GM23248 (cell line): ENCODE results near the gene ELF3. TPM values are rescaled to one million over a fixed set of nuclear protein-coding genes. Genes with fewer than 3 reads are reported as not detected.

Experiments
- DNase-seq: peaks from one replicate; pipeline ENCODE4 v3.0.0-alpha.2; 2015
- H2AFZ ChIP-seq: fragments of 200-600 bp; sonication (generic); 2 replicates; pipeline ENCODE4 v1.6.1; 2016; ENCODE audit warnings: antibody characterized with exemption
- H3F3A ChIP-seq: fragments of 200-600 bp; sonication (generic); 2 replicates; pipeline ENCODE4 v1.6.1; 2016; ENCODE audit warnings: mild to moderate bottlenecking, antibody characterized with exemption, mixed run types; ENCODE audit not compliant: insufficient read depth
- H3K27ac ChIP-seq: fragments of 200-600 bp; sonication (generic); 2 replicates; pipeline ENCODE4 v1.5.1; 2016; ENCODE audit warnings: mild to moderate bottlenecking
- H3K27me3 ChIP-seq: fragments of 200-600 bp; sonication (generic); replicated peaks from 2 replicates; pipeline ENCODE4 v1.6.1; 2016; ENCODE audit warnings: mild to moderate bottlenecking; ENCODE audit not compliant: insufficient read depth
- H3K36me3 ChIP-seq: fragments of 200-600 bp; sonication (generic); 2 replicates; pipeline ENCODE4 v1.6.1; 2016; ENCODE audit warnings: low read depth, mild to moderate bottlenecking
- H3K4me1 ChIP-seq: fragments of 200-600 bp; sonication (generic); 2 replicates; pipeline ENCODE4 v1.6.1; 2016; ENCODE audit warnings: mild to moderate bottlenecking; ENCODE audit not compliant: insufficient read depth
- H3K4me2 ChIP-seq: fragments of 200-600 bp; sonication (generic); one replicate; pipeline ENCODE4 v1.6.1; 2016; ENCODE audit warnings: mild to moderate bottlenecking; ENCODE audit not compliant: unreplicated experiment
- H3K4me3 ChIP-seq: fragments of 200-600 bp; sonication (generic); 2 replicates; pipeline ENCODE4 v1.5.1; 2016; ENCODE audit warnings: mild to moderate bottlenecking
- H3K79me2 ChIP-seq: fragments of 200-600 bp; sonication (generic); 2 replicates; pipeline ENCODE4 v1.6.1; 2016; ENCODE audit warnings: mild to moderate bottlenecking; ENCODE audit not compliant: insufficient read depth
- H3K9ac ChIP-seq: fragments of 200-600 bp; sonication (generic); 2 replicates; pipeline ENCODE4 v1.6.1; 2016; ENCODE audit warnings: mild to moderate bottlenecking
- H3K9me2 ChIP-seq: fragments of 200-600 bp; sonication (generic); 2 replicates; pipeline ENCODE4 v1.6.1; 2016; ENCODE audit warnings: mixed run types, mild to moderate bottlenecking, moderate library complexity; ENCODE audit not compliant: insufficient read depth
- H3K9me3 ChIP-seq: fragments of 200-600 bp; sonication (generic); one replicate; pipeline ENCODE4 v1.6.1; 2017; ENCODE audit warnings: low read depth
- H4K20me1 ChIP-seq: fragments of 200-600 bp; sonication (generic); 2 replicates; pipeline ENCODE4 v1.6.0; 2016; ENCODE audit not compliant: insufficient read depth
- EZH2 ChIP-seq: fragments of 200-600 bp; sonication (generic); IDR thresholded peaks from 2 replicates; pipeline ENCODE4 v1.6.1; 2018; ENCODE audit warnings: antibody characterized with exemption, mild to moderate bottlenecking; ENCODE audit not compliant: insufficient read depth, poor library complexity, severe bottlenecking
- EZH2phosphoT487 ChIP-seq: fragments of 200-600 bp; sonication (generic); IDR thresholded peaks from 2 replicates; pipeline ENCODE4 v1.6.1; 2018; ENCODE audit warnings: antibody characterized with exemption, moderate library complexity, mild to moderate bottlenecking, low read depth; ENCODE audit not compliant: insufficient read depth
- WGBS, 2 experiments: methylation state at CpG; one replicate each; pipeline ENCODE4 v1.1.6; 2015 to 2017; ENCODE audit warnings: low lambda C conversion rate in 2 of 2, low coverage in 1 of 2; ENCODE audit errors: missing lambda C conversion rate in 2 of 2; 5-methylcytosine and 5-hydroxymethylcytosine counted together
- in situ Hi-C: fragments of 300-500 bp; cut with MboI; formaldehyde crosslinking; loops from 2 replicates; pipeline ENCODE4 v1.15.0; 2020
- polyA plus RNA-seq: library from polyadenylated mRNA; unstranded; fragments of >200 nt; fragmentation: Nextera tagmentation; extraction: Ambion mirVana; gene quantifications from 2 replicates; pipeline ENCODE4 v1.2.1, GENCODE V29; 2016
- total RNA-seq: library from RNA; depleted of rRNA; stranded (reverse); fragments of >200 nt; shearing (Covaris generic); gene quantifications from 2 replicates; pipeline ENCODE4 v1.2.3, GENCODE V29; 2014

Gene ELF3
- total and polyA plus RNA-seq, 2 experiments from 2014 or later = not detected

DNA sequence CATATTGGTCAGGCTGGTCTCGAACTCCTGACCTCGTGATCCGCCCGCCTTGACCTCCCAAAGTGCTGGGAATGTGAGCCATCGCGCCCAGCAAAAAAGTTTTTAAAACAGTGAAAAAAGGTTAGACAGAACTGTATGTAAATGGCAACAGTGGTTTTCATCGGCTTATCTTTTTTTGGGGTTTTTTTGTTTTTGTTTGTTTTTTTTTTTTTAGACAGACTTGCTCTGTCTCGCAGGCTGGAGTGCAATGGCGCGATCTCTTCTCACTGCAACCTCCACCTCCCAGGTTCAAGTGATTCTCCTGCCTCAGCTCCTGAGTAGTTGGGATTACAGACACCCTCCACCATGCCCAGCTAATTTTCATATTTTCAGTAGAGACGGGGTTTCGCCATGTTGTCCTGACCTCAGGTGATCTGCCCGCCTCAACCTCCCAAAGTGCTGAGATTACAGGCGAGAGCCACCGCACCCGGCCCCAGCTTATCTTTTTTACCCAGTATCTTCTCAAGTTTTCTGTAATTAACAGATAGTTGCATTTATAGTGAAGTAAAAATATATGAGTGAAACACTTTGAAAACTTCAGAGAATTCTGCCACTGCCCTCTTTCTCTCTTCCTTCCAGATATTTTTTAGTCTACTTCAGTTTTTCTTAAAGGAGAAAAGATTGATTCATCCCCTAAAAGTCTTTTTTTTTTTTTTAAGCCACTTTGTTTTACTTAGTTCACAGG, 42.0 kb upstream of the ELF3 start:
- no peaks in the 10 kb centered on the region for H3K27me3 ChIP-seq

DNA sequence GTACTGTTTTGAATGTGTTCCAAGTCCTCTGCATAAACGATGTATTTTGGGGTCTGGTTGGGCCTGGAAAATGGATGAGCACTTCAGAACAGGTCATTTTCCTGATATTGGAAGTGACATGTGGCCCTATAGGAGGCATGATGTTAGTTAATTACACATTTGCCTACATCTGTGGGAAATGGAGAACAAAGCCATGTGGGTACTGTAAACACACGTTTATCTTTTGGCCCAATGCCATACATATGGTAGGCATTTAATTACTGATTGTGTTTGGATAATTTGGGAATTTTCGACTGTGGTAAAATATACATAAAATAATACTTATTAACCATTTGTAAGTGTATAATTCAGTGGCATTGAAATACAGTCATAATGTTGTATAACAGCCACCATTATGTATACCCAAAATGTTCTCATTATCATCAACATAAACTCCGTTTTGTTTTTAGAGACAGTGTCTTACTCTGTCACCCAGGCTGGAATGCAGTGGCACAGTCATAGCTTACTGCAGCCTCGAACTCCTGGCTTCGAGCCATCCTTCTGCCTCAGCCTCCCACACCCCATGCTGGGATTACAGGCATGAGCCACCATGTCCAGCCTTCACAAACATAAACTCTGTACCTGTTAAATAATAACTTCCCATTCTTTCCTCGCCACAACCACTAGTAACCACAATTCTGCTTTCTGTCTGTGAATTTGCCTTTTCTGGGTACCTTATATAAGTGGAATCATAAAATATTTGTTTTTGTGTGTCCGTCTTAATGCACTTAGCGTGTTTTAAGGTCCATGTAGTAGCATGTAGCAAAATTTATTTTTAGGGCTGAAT, 39.8 kb upstream of the ELF3 start:
- Histone ChIP-seq H3K4me1 (no peaks in the 10 kb centered on the region), H3K9me2 (no peaks in the 10 kb centered on the region), H3K79me2 (peaks cover 22% of the 10 kb centered on the region), H4K20me1 (no peaks in the 10 kb centered on the region), H3K9me3 (no peaks in the 10 kb centered on the region), H3K4me3 (no peak overlapping the region), H3K4me2 (no peak overlapping the region), H2AFZ (no peak overlapping the region), H3K9ac (no peak overlapping the region), H3K36me3 (peaks cover 39% of the 10 kb centered on the region), H3K27me3 (no peaks in the 10 kb centered on the region), H3F3A (peaks cover 47% of the 10 kb centered on the region), H3K27ac (peak overlapping the region; percentile 8; the same call in 1 of the 2 replicates)
- TF ChIP-seq EZH2phosphoT487 = no peak
- peak; percentile 78 for DNase-seq
- in situ Hi-C loops = no loop called here
- WGBS, 2 experiments = 47 to 49% methylated on average over 9 of the region's 9 CpGs

More for the DNA sequence above, 42.0 kb upstream of the ELF3 start:
- Histone ChIP-seq H3K27ac (no peak overlapping the region), H3F3A (peaks cover 62% of the 10 kb centered on the region), H4K20me1 (no peaks in the 10 kb centered on the region), H3K9ac (no peak overlapping the region), H3K36me3 (peaks cover 56% of the 10 kb centered on the region), H3K9me3 (no peaks in the 10 kb centered on the region), H3K9me2 (no peaks in the 10 kb centered on the region), H3K4me2 (no peak overlapping the region), H3K4me3 (no peak overlapping the region), H3K4me1 (peaks cover 5% of the 10 kb centered on the region; the same call in 1 of the 2 replicates), H3K79me2 (peaks cover 32% of the 10 kb centered on the region), H2AFZ (no peak overlapping the region)
- no peak for TF ChIP-seq EZH2phosphoT487
- TF ChIP-seq EZH2 = no peak
- 94 to 96% methylated on average over 16 of the region's 16 CpGs for WGBS, 2 experiments
- in situ Hi-C loops = no loop called here
- no peak for DNase-seq

DNA sequence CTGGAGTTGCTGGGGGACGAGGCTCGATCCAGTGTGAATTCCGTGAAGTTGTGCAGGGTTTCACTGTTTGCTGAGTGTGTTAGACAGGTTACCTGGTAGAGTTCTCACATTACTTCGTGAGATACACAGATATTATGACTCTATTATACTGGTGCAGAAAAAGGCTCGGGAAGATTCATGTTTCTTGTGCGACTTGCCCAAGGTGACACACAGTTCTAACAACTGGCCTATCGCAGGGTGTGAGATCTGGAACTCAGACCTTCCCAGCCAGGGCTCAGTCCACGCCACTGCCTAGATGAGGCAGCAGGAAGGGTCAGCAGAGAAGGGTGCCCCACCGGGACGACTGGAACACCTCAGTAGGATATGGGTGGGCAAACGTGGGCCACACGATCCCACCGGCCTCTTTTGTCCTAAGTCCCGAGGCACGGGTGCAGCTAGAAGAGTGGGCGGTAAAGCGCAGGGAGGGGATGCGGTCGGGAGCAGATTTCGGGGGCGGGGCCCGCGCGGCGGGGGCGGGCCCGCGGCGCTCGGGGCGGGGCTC, 28.2 kb upstream of the ELF3 start:
- Histone ChIP-seq H3K4me2 (peak overlapping the region; percentile 99), H3K9me3 (no peaks in the 10 kb centered on the region), H4K20me1 (no peaks in the 10 kb centered on the region), H3K9me2 (no peaks in the 10 kb centered on the region), H3K27me3 (no peaks in the 10 kb centered on the region), H3K36me3 (no peaks in the 10 kb centered on the region), H3K4me3 (peak overlapping the region; percentile 100), H3K27ac (0 out of 2 replicates have a peak overlapping the region, but pooled peaks have one; percentile 79), H3K9ac (peak overlapping the region; percentile 93), H3F3A (peaks cover 16% of the 10 kb centered on the region; the same call in 1 of the 2 replicates), H2AFZ (peak overlapping the region; percentile 95), H3K79me2 (peaks cover 38% of the 10 kb centered on the region), H3K4me1 (peaks cover 10% of the 10 kb centered on the region; the same call in 1 of the 2 replicates)
- no peak for DNase-seq
- 8 to 9% methylated on average over 24 to 31 of the region's 31 CpGs for WGBS, 2 experiments
- no peak for TF ChIP-seq EZH2
- no peak for TF ChIP-seq EZH2phosphoT487
- in situ Hi-C loops = no loop called here

DNA sequence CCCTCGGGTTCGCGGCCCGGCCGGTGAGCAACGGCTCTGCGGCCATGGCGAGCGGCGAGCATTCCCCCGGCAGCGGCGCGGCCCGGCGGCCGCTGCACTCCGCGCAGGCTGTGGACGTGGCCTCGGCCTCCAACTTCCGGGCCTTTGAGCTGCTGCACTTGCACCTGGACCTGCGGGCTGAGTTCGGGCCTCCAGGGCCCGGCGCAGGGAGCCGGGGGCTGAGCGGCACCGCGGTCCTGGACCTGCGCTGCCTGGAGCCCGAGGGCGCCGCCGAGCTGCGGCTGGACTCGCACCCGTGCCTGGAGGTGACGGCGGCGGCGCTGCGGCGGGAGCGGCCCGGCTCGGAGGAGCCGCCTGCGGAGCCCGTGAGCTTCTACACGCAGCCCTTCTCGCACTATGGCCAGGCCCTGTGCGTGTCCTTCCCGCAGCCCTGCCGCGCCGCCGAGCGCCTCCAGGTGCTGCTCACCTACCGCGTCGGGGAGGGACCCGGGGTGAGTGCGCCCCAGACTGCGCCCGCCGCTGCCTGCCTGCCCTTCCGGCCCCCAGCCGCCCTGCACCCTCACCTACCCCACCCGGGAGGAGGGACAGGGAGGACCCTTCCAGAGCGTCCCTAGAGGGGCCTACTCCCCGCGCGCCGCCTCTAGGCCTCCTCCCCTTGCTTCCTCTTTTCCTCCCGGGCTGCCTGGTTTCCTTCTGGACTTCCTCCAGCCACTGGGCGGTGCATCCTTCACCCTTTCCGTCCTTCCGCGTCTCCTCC, 27.6 kb upstream of the ELF3 start, which contains the start of gene RNPEP:
TSS of gene RNPEP (plus strand) at position 26 of the 757 bp plus-strand sequence. CDS start at position 45, 19 bp downstream.
- Histone ChIP-seq H3K9me2 (no peaks in the 10 kb centered on the region), H3K4me2 (peak within 1 kb of the TSS; percentile 99), H2AFZ (peak within 1 kb of the TSS; percentile 95), H3K9ac (peak within 1 kb of the TSS; percentile 93), H3F3A (peaks cover 16% of the 10 kb centered on the region; the same call in 1 of the 2 replicates), H3K79me2 (peaks cover 45% of the 10 kb centered on the region), H3K27ac (peak within 1 kb of the TSS; percentile 79), H4K20me1 (no peaks in the 10 kb centered on the region), H3K36me3 (no peaks in the 10 kb centered on the region), H3K4me1 (peaks cover 10% of the 10 kb centered on the region; the same call in 1 of the 2 replicates), H3K4me3 (peak within 1 kb of the TSS; percentile 100), H3K27me3 (no peaks in the 10 kb centered on the region), H3K9me3 (no peaks in the 10 kb centered on the region)
- WGBS, 2 experiments = 1% methylated on average over 42 to 63 of the region's 80 CpGs
- in situ Hi-C loops = no loop called here
- DNase-seq = peak; percentile 91
- no peak for TF ChIP-seq EZH2phosphoT487
- no peak for TF ChIP-seq EZH2
